ENCODE results near the gene ZNF79. TPM values are rescaled to one million over a fixed set of nuclear protein-coding genes. Genes with fewer than 3 reads are reported as not detected.

The ZNF79 gene
- total RNA-seq, 2 experiments from 2014 or later: 7.6 TPM

DNA sequence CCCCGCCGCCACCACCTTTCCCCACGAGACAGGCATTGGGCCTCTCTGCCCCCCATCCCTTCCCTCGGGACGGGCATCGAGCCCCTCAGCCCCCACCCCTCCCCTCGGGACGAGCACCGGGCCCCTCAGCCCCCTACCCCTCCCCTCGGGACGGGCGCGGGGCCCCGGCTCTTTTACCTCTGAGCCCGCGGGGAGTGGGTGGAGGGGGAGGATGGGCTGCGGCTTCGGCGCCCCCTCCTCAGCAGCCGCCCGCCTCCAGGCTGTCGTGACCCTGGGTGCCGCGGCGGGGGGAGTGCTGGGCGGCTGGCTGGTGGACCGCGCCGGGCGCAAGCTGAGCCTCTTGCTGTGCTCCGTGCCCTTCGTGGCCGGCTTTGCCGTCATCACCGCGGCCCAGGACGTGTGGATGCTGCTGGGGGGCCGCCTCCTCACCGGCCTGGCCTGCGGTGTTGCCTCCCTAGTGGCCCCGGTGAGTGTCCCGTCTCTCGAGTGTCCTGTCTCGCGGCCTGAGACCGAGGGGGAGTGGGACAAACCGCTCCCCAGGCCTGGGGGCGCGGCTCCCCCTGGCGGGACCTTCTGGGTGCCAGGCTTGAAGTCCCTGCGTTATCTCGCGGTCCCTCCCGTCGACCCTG, 26.4 kb upstream of the ZNF79 start:
- ChIA-PET CTCF (interaction anchor here (1.0 to 3.4 kb wide), 6 partner anchors 10 to 183 kb away, joined by 3 to 10 read pairs (median 6); partner anchors contain the start of gene ZNF79), POLR2A (interaction anchor here (0.8 to 1.7 kb wide), 3 partner anchors 9 to 53 kb away, joined by 3 to 10 read pairs (median 4); partner anchors contain the start of genes LRSAM1, RPL12 and ZNF79)
- DNase-seq: peak; percentile 36
- Mint-ChIP-seq H3K4me1 (ENCODE audit: low read depth) (peaks cover 6% of the 10 kb centered on the region), H3K27me3 (peaks cover 58% of the 10 kb centered on the region), H3K36me3 (ENCODE audit: low read depth) (no peaks in the 10 kb centered on the region), H3K27ac (no peak overlapping the region), H3K4me3 (peak overlapping the region; percentile 51), H3K9me3 (no peaks in the 10 kb centered on the region)
- intact Hi-C loops (cut with micrococcal nuclease): loop anchor here (10.0 kb wide), 1 partner anchor 173 kb away; no protein-coding TSS in a partner anchor
- TF ChIP-seq, protein P1, sequence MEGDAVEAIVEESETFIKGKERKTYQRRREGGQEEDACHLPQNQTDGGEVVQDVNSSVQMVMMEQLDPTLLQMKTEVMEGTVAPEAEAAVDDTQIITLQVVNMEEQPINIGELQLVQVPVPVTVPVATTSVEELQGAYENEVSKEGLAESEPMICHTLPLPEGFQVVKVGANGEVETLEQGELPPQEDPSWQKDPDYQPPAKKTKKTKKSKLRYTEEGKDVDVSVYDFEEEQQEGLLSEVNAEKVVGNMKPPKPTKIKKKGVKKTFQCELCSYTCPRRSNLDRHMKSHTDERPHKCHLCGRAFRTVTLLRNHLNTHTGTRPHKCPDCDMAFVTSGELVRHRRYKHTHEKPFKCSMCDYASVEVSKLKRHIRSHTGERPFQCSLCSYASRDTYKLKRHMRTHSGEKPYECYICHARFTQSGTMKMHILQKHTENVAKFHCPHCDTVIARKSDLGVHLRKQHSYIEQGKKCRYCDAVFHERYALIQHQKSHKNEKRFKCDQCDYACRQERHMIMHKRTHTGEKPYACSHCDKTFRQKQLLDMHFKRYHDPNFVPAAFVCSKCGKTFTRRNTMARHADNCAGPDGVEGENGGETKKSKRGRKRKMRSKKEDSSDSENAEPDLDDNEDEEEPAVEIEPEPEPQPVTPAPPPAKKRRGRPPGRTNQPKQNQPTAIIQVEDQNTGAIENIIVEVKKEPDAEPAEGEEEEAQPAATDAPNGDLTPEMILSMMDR (IDR thresholded peaks at IDR 0.05): peak; percentile 17
- ATAC-seq: no peak

DNA sequence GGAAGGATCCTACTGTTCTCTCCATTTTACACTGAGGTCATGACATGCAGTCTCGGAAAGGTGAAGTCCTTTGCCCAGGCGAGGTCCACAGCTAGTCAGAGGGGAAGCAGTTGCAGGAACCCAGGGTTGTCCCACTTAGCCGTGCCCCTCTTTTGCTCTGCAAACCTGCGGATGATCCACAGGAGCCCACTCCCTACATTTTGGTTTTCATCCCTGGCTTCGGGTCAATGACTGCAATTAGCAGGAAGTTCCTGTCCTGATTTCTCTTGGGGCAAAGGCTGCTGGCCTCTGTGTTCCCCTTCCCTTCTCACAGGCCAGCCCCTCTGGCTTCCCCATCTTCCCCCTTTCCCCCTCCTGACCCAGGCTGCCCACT, 25.9 kb upstream of the ZNF79 start:
- H3K36me3 Mint-ChIP-seq (ENCODE audit: low read depth): no peaks in the 10 kb centered on the region
- ChIA-PET CTCF (interaction anchor here (1.0 to 3.4 kb wide), 4 partner anchors 9 to 183 kb away, joined by 3 to 10 read pairs (median 6); no protein-coding TSS in a partner anchor), POLR2A (interaction anchor here (0.9 kb wide), 1 partner anchor 10 kb away, joined by 3 read pairs; no protein-coding TSS in a partner anchor)
- no peak for DNase-seq
- peak overlapping the region; percentile 51 for H3K4me3 Mint-ChIP-seq
- H3K27me3 Mint-ChIP-seq: peaks cover 53% of the 10 kb centered on the region
- TF ChIP-seq, protein P1 (IDR thresholded peaks at IDR 0.05): no peak
- H3K9me3 Mint-ChIP-seq: no peaks in the 10 kb centered on the region
- H3K27ac Mint-ChIP-seq: no peak overlapping the region
- ATAC-seq: no peak
- intact Hi-C loops (cut with micrococcal nuclease): loop anchor here (10.0 kb wide), 1 partner anchor 173 kb away; no protein-coding TSS in a partner anchor
- H3K4me1 Mint-ChIP-seq (ENCODE audit: low read depth): peaks cover 6% of the 10 kb centered on the region

DNA sequence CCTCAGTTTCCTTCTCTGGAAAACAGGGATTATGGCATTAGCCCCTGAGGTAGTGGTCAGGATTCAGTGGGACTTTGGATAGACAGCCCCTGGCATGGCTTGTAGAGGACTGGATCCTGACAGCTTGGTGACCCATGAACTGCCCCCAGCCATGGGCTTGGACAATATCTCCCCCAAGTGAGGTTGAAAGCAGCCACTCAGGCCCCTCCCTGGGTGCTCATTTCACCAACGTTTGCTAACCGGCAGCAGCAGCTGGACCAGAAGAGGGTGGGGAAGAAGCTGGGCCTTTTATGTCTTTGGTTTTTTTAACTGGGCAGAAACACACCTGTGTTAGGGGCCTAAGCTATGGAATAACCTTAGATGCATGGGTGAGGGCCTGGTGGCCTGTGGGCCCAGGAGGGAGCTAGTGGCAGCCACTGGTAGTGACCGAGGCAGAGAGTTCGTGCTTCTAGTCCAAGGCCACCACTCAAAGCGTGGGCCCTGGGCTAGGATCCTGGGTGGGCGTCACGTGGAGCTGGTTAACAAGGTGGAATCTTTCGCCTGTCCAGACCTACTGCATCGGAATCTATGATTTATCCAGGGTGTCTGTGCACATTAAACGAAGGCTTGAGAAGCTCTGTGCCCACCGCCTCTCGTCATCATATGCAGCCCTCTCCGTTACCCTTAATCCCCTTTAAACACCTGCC, 25.3 kb upstream of the ZNF79 start:
- H3K4me1 Mint-ChIP-seq (ENCODE audit: low read depth): peaks cover 6% of the 10 kb centered on the region
- no peak for ATAC-seq
- TF ChIP-seq, protein P1 (IDR thresholded peaks at IDR 0.05): no peak
- DNase-seq: no peak
- H3K4me3 Mint-ChIP-seq: peak overlapping the region; percentile 51
- intact Hi-C loops (cut with micrococcal nuclease): loop anchor here (10.0 kb wide), 1 partner anchor 174 kb away; no protein-coding TSS in a partner anchor
- H3K27me3 Mint-ChIP-seq: peaks cover 49% of the 10 kb centered on the region
- no peak overlapping the region for H3K27ac Mint-ChIP-seq
- CTCF ChIA-PET: interaction anchor here (1.0 to 3.4 kb wide), 3 partner anchors 9 to 78 kb away, joined by 3 to 10 read pairs (median 3); no protein-coding TSS in a partner anchor
- no peaks in the 10 kb centered on the region for H3K36me3 Mint-ChIP-seq (ENCODE audit: low read depth)
- POLR2A ChIA-PET: interaction anchor here (0.6 to 2.4 kb wide), 4 partner anchors 10 to 144 kb away, joined by 3 to 7 read pairs (median 4); partner anchors contain the start of genes LRSAM1, RPL12 and ZNF79
- no peaks in the 10 kb centered on the region for H3K9me3 Mint-ChIP-seq

DNA sequence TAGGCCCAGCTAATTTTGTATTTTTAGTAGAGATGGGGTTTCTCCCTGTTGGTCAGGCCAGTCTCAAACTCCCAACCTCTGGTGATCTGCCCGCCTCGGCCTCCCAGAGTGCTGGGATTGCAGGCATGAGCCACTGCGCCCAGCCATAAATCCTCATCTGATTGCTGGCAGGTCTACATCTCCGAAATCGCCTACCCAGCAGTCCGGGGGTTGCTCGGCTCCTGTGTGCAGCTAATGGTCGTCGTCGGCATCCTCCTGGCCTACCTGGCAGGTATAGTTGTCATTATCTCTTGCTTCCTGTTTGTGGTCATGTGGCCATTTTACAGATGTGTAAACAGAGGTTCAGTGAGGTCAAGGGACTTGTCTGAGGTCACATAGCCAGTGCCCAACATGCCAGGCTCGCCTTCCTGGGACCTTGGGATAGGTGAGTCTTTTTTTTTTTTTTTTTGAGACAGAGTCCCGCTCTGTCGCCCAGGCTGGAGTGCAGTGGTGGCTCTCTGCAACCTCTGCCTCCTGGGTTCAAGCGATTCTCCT, 24.4 kb upstream of the ZNF79 start:
- ATAC-seq: no peak
- no peak overlapping the region for H3K4me3 Mint-ChIP-seq
- H3K4me1 Mint-ChIP-seq (ENCODE audit: low read depth): peaks cover 6% of the 10 kb centered on the region
- no peak overlapping the region for H3K27ac Mint-ChIP-seq
- POLR2A ChIA-PET: interaction anchor here (0.6 to 2.4 kb wide), 3 partner anchors 24 to 145 kb away, joined by 3 to 7 read pairs (median 5); partner anchors contain the start of genes LRSAM1, RPL12 and ZNF79
- intact Hi-C loops (cut with micrococcal nuclease): loop anchor here (10.0 kb wide), 1 partner anchor 175 kb away; no protein-coding TSS in a partner anchor
- CTCF ChIA-PET: interaction anchor here (3.4 kb wide), 1 partner anchor 8 kb away, joined by 10 read pairs; no protein-coding TSS in a partner anchor
- H3K9me3 Mint-ChIP-seq: no peaks in the 10 kb centered on the region
- H3K27me3 Mint-ChIP-seq: peaks cover 45% of the 10 kb centered on the region
- no peak for DNase-seq
- TF ChIP-seq, protein P1 (IDR thresholded peaks at IDR 0.05): no peak
- H3K36me3 Mint-ChIP-seq (ENCODE audit: low read depth): no peaks in the 10 kb centered on the region

Data from activated CD8-positive, alpha-beta T cell treated with anti-CD3 and anti-CD28 coated beads for 36 hours (primary cell).